B cell (primary cell): ENCODE measurements around the gene GLIS2. TPM values are rescaled to one million over a fixed set of nuclear protein-coding genes. Genes with fewer than 3 reads are reported as not detected.

ENCODE experiments used
- ATAC-seq: fragments of 200-7000 bp; cut with Tn5 transposase; one replicate; pipeline ENCODE4 v1.10.0; 2021; ENCODE audit warnings: low read depth, mild to moderate bottlenecking, moderate number of reproducible peaks, moderate library complexity
- CTCF ChIA-PET: fragments of 350-600 bp; sonication (Branson Sonifier 250); formaldehyde crosslinking; loops from one replicate; lab custom pipeline; 2021; ENCODE audit warnings: antibody characterized with exemption, inconsistent platforms; lab: Charles Lee
- POLR2A ChIA-PET: fragments of 350-600 bp; sonication (Branson Sonifier 250); formaldehyde crosslinking; loops from one replicate; lab custom pipeline; 2021; ENCODE audit warnings: antibody characterized with exemption; lab: Charles Lee
- DNase-seq: peaks from one replicate; pipeline ENCODE4 v3.0.0; 2013
- H2AFZ ChIP-seq: 2 replicates; pipeline ENCODE4 v1.6.1; 2012; ENCODE audit warnings: mild to moderate bottlenecking, low read depth, low read length; ENCODE audit not compliant: insufficient read depth, poor library complexity, severe bottlenecking
- H3K27ac ChIP-seq, 2 donors: 1 replicate in 1 of 2; 2 replicates in 1 of 2; pipeline ENCODE4 v1.5.1; 2012 to 2013; ENCODE audit warnings: low read length in 2 of 2, mild to moderate bottlenecking in 2 of 2, moderate library complexity in 1 of 2
- H3K27me3 ChIP-seq, 4 experiments: fragments of 200-600 bp in 1 of 4; sonication (generic) in 1 of 4; replicated peaks in 1 of 4; 1 replicate in 2 of 4; 2 replicates in 2 of 4; pipeline versions ENCODE4 v1.6.1 to v1.7.0; 2013 to 2016; ENCODE audit warnings: low read length in 3 of 4, mild to moderate bottlenecking in 2 of 4, mixed read lengths in 1 of 4, moderate library complexity in 1 of 4; ENCODE audit not compliant: insufficient read depth in 4 of 4, control insufficient read depth in 3 of 4; ENCODE audit errors: control extremely low read depth in 1 of 4
- H3K36me3 ChIP-seq, 2 experiments: replicated peaks in 1 of 2; 1 replicate in 1 of 2; 2 replicates in 1 of 2; pipeline versions ENCODE4 v1.6.1 to v1.7.1; 2013; ENCODE audit warnings: low read length in 1 of 2; ENCODE audit not compliant: insufficient read depth in 2 of 2, control insufficient read depth in 1 of 2; ENCODE audit errors: control extremely low read depth in 1 of 2, extremely low read depth in 1 of 2
- H3K4me1 ChIP-seq, 2 donors: fragments of 200-600 bp in 1 of 2; sonication (generic) in 1 of 2; 1 replicate in 1 of 2; 2 replicates in 1 of 2; pipeline versions ENCODE4 v1.5.1 to v1.6.1; 2013 to 2017; ENCODE audit warnings: low read length in 2 of 2; ENCODE audit not compliant: control insufficient read depth in 2 of 2, insufficient read depth in 2 of 2
- H3K4me2 ChIP-seq: replicated peaks from 2 replicates; pipeline ENCODE3; 2012; ENCODE audit warnings: mild to moderate bottlenecking, low read depth, low read length; ENCODE audit not compliant: poor library complexity, severe bottlenecking
- H3K4me3 ChIP-seq, 5 experiments: fragments of 200-600 bp in 1 of 5; sonication (generic) in 1 of 5; 1 replicate in 3 of 5; 2 replicates in 2 of 5; pipeline versions ENCODE4 v1.5.1 to v1.7.0; 2011 to 2016; ENCODE audit warnings: low read length in 4 of 5, mild to moderate bottlenecking in 4 of 5, low read depth in 2 of 5, control low read depth in 1 of 5, moderate library complexity in 1 of 5; ENCODE audit not compliant: insufficient read depth in 1 of 5; ENCODE audit errors: control extremely low read depth in 1 of 5, extremely low read depth in 1 of 5
- H3K79me2 ChIP-seq: fragments of 200-600 bp; sonication (generic); one replicate; pipeline ENCODE4 v1.6.0; 2016; ENCODE audit warnings: low read length; ENCODE audit not compliant: control insufficient read depth, insufficient read depth
- H3K9ac ChIP-seq: fragments of 200-600 bp; sonication (generic); 2 replicates; pipeline ENCODE4 v1.6.1; 2017; ENCODE audit warnings: mild to moderate bottlenecking, low read length, moderate library complexity
- H3K9me3 ChIP-seq, 3 donors: one replicate each; pipeline versions ENCODE4 v1.6.1 to v1.7.1; 2013; ENCODE audit warnings: low read length in 2 of 3; ENCODE audit not compliant: control insufficient read depth in 2 of 3, insufficient read depth in 1 of 3; ENCODE audit errors: control extremely low read depth in 1 of 3
- H4K20me1 ChIP-seq: 2 replicates; pipeline ENCODE4 v1.6.0; 2012; ENCODE audit warnings: mild to moderate bottlenecking, low read length; ENCODE audit not compliant: insufficient read depth, control insufficient read depth, poor library complexity, severe bottlenecking
- H3K27ac Mint-ChIP-seq: one replicate; pipeline ENCODE4 v1.8.0; 2021; ENCODE audit warnings: mixed read lengths
- H3K27me3 Mint-ChIP-seq: one replicate; pipeline ENCODE4 v1.8.0; 2021; ENCODE audit warnings: mixed read lengths
- H3K4me1 Mint-ChIP-seq: one replicate; pipeline ENCODE4 v1.8.0; 2021; ENCODE audit warnings: mixed read lengths
- H3K4me3 Mint-ChIP-seq: one replicate; pipeline ENCODE4 v1.8.0; 2021; ENCODE audit warnings: mixed read lengths
- H3K9me3 Mint-ChIP-seq: one replicate; pipeline ENCODE4 v1.8.0; 2022; ENCODE audit warnings: mixed read lengths; ENCODE audit not compliant: insufficient read depth
- EZH2 ChIP-seq: IDR thresholded peaks from 2 replicates; pipeline ENCODE4 v1.6.1; 2012; ENCODE audit warnings: borderline replicate concordance, low read depth, mild to moderate bottlenecking, moderate library complexity, low read length; ENCODE audit not compliant: insufficient read depth, poor library complexity, severe bottlenecking
- WGBS: methylation state at CpG from one replicate; pipeline ENCODE4 v1.1.5; 2013; ENCODE audit warnings: missing lambda C conversion rate; ENCODE audit not compliant: insufficient coverage; 5-methylcytosine and 5-hydroxymethylcytosine counted together
- intact Hi-C: fragments of 100-400 bp; cut with micrococcal nuclease; formaldehyde crosslinking; loops from one replicate; pipeline ENCODE4 v1.10.0; 2022
- polyA plus RNA-seq: library from polyadenylated mRNA; depleted of rRNA; stranded (reverse); fragments of >200 nt; gene quantifications from 2 replicates; pipeline ENCODE4 v1.2.3, GENCODE V29; 2012
- total RNA-seq, 2 donors: library from RNA; stranded (reverse); fragments of 120-200 nt in 1 of 2; gene quantifications; 1 replicate in 1 of 2; 2 replicates in 1 of 2; pipeline versions ENCODE4 v1.2.3 to v1.2.4, GENCODE V29; 2013 to 2022
- TF ChIP-seq, protein P1 (sequence below): fragments of 200-600 bp; IDR thresholded peaks from one replicate; pipeline ENCODE4 v1.8.0; 2022; ENCODE audit warnings: antibody characterized with exemption, mild to moderate bottlenecking

The GLIS2 gene
- total and polyA plus RNA-seq, 2 donors (not counting 1 experiment from before 2014, with no cell fraction given): not detected

DNA sequence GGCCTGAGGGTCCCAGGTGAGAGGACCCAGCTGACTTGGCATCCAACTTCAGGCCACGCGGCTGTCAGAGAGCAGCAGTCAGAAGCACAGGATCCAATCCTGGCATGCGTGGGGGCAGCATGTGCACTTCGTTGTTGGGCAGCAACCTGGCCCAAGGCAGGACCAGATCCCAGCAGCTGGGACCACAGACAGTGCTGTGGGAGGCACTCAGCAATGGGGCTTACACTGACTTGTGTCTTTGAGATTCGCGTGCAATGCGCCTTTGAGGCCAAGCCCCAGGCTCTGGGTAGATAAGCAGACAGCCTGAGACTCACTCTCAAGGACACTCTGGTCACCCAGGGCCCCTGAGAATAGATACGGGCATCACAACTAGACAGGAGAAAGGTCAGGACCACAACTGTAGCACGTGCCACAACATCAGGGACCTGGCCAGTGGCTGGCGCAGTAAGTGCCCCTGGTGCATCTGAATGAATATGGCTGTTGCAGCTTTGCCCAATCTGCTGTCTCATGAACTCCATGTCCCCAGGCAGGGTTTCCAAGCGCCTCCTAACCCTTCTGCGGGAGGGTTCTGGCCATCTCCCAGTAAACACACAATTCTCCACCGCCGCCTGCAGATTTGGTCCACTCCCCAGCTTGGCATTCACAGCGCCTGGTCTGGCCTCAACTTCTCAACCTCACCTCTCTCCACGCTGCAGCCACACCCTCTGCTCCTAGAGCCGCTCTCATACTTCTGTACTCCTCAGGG is 32.1 kb downstream of the GLIS2 start:
- peaks cover 51% of the 10 kb centered on the region for H4K20me1 ChIP-seq
- CTCF ChIA-PET: interaction anchor here (0.6 to 2.0 kb wide), 3 partner anchors 55 to 738 kb away, joined by 3 to 5 read pairs (median 4); no protein-coding TSS in a partner anchor
- TF ChIP-seq EZH2: no peak
- 96% methylated on average over 17 of the region's 17 CpGs for WGBS
- peak overlapping the region; percentile 24 for H3K4me3 Mint-ChIP-seq
- H3K4me1 Mint-ChIP-seq: peaks cover 24% of the 10 kb centered on the region
- peaks cover 54% of the 10 kb centered on the region for H3K79me2 ChIP-seq
- no peak overlapping the region for H3K9ac ChIP-seq
- intact Hi-C loops: no loop called here
- peaks cover 0 to 1% of the 10 kb centered on the region in 2 experiments for H3K36me3 ChIP-seq
- ATAC-seq (no peak), DNase-seq (no peak)
- no peak overlapping the region for H3K27ac Mint-ChIP-seq
- H3K4me2 ChIP-seq: no peak overlapping the region
- no peak overlapping the region for H3K4me3 ChIP-seq
- no peaks in the 10 kb centered on the region for H3K27me3 ChIP-seq
- H3K27ac ChIP-seq: no peak overlapping the region
- no peak overlapping the region for H2AFZ ChIP-seq
- H3K9me3 ChIP-seq: no peaks in the 10 kb centered on the region
- H3K9me3 Mint-ChIP-seq: no peaks in the 10 kb centered on the region
- H3K4me1 ChIP-seq: peaks cover 9 to 17% of the 10 kb centered on the region in 2 donors
- H3K27me3 Mint-ChIP-seq: no peaks in the 10 kb centered on the region
- POLR2A ChIA-PET: no interaction called here

DNA sequence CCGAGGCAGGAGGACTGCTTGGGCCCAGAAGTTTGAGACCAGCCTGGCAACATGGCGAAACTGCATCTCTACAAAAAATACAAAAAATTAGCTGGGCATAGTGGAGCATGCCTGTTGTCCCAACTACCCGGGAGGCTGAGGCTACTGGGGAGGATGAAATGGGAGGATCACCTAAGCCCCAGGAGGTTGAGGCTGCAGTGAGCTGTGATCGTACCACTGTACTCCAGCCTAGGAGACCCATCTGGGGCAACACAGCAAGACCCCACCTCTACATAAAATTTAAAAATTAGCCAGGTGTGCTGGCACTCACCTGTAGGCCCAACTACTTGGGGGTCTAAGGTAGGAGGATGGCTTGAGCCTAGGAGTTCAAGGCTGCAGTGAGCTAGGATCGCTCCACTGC is 33.5 kb downstream of the GLIS2 start:
- H3K9me3 Mint-ChIP-seq: no peaks in the 10 kb centered on the region

More for the DNA sequence above, 33.5 kb downstream of the GLIS2 start:
- Mint-ChIP-seq H3K27ac (no peak overlapping the region), H3K27me3 (no peaks in the 10 kb centered on the region), H3K4me1 (peaks cover 24% of the 10 kb centered on the region), H3K4me3 (no peak overlapping the region)
- ChIA-PET POLR2A (interaction anchor here (0.6 to 0.7 kb wide), 2 partner anchors 128 to 267 kb away, joined by 3 to 5 read pairs; no protein-coding TSS in a partner anchor), CTCF (interaction anchor here (1.2 to 1.4 kb wide), 2 partner anchors 10 to 607 kb away, joined by 3 read pairs; no protein-coding TSS in a partner anchor)
- Histone ChIP-seq H2AFZ (no peak overlapping the region), H3K36me3 (peaks cover 1% of the 10 kb centered on the region in 2 experiments), H3K9me3 (no peaks in the 10 kb centered on the region), H3K9ac (no peak overlapping the region), H3K4me1 (peaks cover 9 to 17% of the 10 kb centered on the region in 2 donors), H3K4me2 (peak overlapping the region; percentile 35), H3K4me3 (no peak overlapping the region), H3K27me3 (no peaks in the 10 kb centered on the region), H3K79me2 (peaks cover 40% of the 10 kb centered on the region), H4K20me1 (peaks cover 37% of the 10 kb centered on the region), H3K27ac (no peak overlapping the region)
- 100% methylated on average over 2 of the region's 5 CpGs for WGBS
- DNase-seq (no peak), ATAC-seq (no peak)
- intact Hi-C loops: no loop called here
- TF ChIP-seq EZH2: no peak
- TF ChIP-seq, protein P1, sequence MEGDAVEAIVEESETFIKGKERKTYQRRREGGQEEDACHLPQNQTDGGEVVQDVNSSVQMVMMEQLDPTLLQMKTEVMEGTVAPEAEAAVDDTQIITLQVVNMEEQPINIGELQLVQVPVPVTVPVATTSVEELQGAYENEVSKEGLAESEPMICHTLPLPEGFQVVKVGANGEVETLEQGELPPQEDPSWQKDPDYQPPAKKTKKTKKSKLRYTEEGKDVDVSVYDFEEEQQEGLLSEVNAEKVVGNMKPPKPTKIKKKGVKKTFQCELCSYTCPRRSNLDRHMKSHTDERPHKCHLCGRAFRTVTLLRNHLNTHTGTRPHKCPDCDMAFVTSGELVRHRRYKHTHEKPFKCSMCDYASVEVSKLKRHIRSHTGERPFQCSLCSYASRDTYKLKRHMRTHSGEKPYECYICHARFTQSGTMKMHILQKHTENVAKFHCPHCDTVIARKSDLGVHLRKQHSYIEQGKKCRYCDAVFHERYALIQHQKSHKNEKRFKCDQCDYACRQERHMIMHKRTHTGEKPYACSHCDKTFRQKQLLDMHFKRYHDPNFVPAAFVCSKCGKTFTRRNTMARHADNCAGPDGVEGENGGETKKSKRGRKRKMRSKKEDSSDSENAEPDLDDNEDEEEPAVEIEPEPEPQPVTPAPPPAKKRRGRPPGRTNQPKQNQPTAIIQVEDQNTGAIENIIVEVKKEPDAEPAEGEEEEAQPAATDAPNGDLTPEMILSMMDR: no peak
